ENCODE results near the gene NYAP2. TPM values are rescaled to one million over a fixed set of nuclear protein-coding genes. Genes with fewer than 3 reads are reported as not detected.

NYAP2 gene
- total RNA-seq, 1 donor from 2014 or later: not detected

DNA sequence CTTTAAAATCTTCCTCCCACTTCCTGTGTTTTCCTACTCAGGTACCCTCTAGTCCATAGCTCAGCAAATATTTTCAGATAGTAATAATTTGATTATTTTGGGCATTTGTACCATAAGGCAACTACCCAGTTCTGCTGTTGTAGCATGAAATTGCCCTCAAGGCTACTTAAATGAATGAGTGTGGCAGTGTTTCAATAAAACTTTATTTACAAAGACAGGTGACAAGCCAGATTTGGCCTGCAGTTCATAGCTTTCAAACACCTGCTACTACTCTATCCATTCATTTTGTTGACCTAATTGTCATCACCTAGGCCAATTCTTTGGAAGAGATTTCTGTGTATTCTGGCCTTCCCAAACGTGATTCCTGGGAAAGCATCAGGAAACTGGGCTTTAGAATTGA, 28.9 kb downstream of the NYAP2 start:
- intact Hi-C loops (cut with micrococcal nuclease): no loop called here

DNA sequence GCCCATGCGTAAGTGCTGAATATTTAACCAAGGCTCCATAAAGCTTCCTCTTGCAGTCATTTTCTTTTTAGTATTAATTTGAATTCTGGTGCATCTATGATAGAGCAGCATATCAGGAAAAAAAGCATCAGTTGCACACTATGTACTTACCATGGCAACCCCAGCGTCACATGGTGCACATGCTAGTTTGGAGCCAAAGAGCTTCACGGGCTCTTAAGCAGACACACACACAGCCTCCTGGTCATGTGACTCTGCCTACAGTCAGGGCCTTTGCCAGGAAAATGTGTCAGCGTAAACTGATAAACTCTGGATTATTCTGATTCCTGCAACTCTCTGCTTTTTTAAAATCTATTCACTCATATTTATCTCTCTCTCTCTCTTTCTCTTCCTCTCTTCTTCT, 30.2 kb downstream of the NYAP2 start:
- intact Hi-C loops (cut with micrococcal nuclease): no loop called here

DNA sequence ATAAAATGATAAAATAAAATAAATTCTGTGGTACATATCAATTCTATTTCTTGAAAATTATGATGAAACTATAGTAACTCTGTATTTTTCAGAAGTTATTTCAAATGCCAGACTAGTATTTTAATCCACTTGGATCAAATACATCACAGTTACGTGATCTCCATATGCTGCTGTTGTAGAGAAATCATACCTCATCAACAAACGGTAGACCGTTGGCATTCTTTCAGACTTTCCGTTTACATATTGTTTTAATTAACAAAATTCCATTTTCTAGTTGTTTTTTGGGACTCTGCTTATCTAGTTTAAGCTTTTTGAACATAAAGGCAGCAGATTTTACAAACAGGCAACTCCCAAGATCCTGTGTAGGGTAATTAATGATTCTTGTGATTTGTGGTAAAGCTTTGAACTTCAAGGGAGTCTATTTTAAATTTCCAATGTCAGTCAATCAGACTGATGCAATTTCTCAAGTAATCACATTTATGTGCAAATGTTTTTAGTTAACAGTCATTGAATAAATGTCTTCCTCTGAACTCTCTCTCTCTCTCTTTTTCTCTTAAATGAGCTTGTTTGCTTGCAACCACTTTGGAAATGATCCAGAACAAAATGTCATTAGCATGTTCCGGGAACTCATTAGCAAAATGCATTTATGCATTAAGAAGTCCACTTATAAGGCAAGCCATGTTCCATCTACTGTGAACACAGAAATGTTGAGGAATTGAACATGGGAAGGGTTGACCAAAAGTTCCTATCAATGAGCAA, 31.8 kb downstream of the NYAP2 start:
- intact Hi-C loops (cut with micrococcal nuclease): no loop called here

DNA sequence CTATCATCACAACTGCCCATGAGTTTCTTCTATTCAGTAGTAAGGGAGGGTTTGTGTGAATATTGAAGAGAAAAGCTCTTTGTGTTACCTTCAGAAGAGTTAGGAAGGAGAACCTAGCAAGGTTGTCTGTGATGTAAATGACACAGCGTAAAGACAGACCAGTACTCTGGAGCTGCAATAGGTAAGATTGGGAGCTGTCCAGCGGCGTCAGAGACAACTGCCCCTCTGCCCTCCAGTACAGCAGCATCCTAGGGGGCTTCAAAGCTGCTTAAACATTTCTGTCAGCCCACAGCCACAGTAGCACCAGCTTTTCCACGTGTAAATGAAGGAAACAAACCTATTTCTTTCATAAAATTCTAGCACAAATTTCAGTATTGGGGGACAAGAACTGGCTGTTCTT, 34.5 kb downstream of the NYAP2 start:
- intact Hi-C loops (cut with micrococcal nuclease): no loop called here

DNA sequence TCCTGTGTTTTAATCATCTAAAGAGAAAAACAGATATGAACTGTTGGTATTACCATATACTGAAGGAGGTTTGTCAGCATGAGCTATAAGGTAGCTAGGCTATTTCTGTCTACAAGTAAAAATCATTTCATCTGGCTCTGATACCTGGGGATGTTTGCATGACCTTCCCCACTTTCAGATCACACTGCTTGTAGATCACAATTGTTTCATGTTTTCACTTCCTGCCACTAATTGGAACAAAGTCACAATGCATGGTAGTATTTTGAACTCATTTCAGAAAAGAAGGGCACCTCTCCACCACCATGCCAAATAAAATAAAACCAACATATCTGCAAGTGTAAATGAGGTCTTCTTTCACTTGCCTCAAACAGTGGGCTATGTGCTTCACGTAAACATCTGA, 37.8 kb downstream of the NYAP2 start:
- intact Hi-C loops (cut with micrococcal nuclease): no loop called here

DNA sequence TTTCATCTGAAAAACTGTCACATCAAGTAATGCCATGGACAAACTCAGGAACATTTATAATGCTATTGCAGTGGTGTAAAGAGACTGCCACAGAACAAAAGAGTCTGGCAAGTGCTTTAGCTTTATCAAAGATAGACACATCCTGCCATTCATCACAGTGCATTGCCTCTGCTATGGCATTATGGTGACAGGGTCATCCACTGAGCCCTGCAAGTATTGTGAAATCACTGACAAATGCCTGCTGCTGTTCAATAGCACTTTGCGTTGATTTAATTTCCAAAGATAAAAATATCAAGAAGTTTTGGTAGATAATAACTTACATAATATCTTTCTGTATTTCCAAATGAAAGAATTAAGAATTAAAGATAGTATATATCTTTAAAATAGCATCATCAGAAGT, 38.7 kb downstream of the NYAP2 start:
- intact Hi-C loops (cut with micrococcal nuclease): no loop called here

DNA sequence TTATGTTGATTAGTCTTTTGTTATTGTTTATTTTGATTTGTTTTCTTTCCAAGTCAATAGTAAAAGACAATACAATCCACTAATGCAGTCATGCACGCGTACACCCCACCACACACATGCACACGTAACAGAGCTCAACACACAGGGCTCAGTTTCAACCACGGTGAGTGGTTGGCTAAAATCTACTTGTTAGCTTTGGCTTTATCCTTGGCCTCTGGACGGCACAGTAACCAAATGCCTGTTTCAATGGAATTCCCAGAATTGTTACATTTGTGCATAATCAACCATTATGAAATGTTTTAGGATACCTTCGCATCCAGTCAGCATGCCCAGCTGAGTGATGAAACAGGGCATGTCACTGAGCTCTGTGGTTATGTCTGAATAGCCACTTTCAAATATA, 53.2 kb downstream of the NYAP2 start:
- intact Hi-C loops (cut with micrococcal nuclease): no loop called here

DNA sequence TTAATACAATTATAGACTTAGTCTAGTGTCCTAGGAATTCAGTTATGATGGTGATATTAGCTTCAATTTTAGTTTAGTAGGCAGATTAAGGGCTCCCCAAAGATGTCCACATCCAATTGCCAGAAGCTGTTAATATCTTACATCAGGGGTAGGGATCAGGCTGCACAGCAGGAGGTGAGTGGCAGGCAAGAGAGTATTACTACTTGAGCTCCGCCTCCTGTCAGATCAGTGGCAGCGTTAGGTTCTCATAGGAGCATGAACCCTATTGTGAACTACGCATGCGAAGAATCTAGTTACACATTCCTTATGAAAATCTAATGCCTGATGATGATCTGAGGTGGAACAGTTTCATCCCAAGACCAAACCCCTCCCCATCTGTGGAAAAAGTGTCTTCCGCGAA, 54.9 kb downstream of the NYAP2 start:
- intact Hi-C loops (cut with micrococcal nuclease): no loop called here

DNA sequence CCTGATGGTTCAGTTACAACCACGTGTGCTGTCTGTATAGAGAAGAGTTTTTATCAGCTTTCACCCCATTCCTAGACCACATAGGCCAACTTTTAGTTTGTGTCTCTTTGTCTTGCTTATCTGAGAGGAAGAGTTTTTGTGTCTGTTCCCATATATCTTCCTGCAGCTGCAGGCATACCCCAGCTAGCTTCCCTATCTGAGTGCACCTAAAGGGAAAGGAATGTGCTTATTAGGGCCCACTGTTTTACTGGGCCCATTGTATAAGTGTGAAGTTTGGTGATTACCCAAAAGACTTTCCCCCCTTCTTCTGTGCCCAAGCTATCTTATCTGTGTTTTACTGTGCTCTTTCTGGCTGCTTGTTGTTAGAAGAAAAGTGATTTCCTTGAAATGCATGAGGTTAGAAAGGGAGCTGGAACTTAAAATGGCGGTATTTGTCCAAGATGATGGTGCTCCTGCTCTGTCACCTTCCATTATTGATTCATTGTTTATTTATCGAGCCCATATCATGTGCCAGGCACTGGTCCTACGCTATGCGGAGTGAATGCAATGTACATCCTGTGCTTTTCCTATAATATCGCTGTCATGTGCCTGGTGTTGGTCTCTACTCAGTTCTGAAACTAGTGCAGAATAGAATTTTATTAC, 57.2 kb downstream of the NYAP2 start:
- intact Hi-C loops (cut with micrococcal nuclease): no loop called here

DNA sequence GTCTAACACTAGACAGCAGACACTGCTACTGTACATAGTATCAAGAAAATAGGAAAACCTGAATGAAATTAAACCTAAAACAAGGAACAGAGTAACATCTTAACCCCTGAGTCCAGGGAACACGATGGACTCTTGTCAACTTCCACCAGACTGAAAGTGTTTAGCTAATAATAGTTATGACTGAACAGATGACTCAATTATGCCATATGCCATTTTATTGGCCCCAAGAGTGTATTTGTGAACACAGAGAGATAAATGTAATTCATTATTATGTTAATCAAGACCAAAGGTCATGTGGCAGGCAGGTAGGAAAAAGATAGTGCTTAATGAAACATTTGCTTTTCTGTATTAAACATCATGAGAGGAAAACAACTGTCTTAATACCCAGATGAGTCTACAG, 58.0 kb downstream of the NYAP2 start:
- intact Hi-C loops (cut with micrococcal nuclease): no loop called here

DNA sequence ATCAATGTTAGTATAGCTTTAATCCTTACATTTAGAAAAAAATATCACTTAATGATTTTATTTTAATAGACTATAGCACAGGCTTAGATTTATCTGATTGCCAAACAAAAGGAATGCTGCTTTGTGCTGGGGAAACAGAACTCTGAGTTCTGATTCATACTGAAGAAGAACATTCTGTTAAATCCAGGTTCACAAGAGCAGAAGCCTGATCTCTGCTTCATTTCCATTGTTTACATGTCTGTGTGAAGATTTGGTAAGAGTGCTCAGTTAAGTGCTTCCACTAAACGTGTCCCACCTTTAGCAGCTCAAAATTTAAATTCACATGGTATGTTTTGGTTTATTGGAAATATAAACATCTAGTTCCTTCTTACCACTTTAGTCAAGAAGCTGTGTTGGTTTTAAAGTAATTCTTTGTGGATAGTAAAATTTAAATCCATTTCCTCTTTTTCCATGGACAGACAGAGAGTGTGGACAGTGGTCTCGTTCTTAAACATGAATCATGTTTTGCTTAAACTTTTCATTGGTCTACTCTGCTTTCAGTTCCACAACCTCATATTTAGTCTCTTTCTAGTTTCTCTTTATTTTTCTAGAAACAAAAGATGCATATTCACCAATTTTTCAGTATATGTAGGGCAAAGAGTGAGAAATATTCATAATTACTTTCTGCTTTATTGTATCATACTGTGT, 59.1 kb downstream of the NYAP2 start:
- intact Hi-C loops (cut with micrococcal nuclease): no loop called here

DNA sequence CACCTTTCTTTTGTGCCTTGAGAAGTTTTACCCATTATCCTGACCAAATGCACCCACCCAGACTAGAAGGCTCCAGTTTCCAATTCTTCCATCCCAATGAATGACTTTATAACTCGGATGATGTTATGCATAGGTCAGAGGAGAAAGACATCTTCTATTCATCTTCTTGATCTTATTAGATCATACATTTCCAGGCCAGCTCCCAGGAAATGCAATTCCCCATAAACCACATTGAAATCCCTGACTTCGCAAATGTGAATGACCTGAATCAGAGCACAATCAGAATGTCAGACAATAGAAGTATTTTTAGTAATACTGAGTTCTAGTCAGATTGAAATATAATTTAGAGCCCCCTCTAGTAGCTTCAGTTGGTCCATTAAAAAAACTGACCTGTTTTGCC, 62.9 kb downstream of the NYAP2 start:
- intact Hi-C loops (cut with micrococcal nuclease): loop anchor here (5.0 to 10.0 kb wide), 5 partner anchors 202 to 1375 kb away; partner anchors contain the start of gene RHBDD1

DNA sequence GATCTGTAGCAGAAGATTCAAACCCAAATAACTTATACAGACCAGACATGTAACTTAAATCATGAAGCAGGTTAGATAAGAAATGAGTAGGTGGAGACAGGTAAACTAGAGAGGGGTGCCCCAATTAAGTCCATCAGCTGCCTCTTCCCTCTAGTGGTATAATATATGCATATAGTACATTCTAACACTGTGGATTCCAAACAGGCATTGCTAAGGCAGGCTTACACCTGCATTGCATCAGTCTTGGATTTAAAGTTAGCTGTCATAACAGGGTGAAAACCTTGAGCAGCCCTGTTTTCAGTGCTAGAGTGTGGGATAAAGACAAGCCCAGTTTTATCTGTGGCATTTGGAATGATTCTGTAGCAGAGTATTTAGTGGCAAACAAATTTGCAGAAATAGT, 63.4 kb downstream of the NYAP2 start:
- intact Hi-C loops (cut with micrococcal nuclease): loop anchor here (5.0 to 10.0 kb wide), 5 partner anchors 202 to 1374 kb away; partner anchors contain the start of gene RHBDD1

DNA sequence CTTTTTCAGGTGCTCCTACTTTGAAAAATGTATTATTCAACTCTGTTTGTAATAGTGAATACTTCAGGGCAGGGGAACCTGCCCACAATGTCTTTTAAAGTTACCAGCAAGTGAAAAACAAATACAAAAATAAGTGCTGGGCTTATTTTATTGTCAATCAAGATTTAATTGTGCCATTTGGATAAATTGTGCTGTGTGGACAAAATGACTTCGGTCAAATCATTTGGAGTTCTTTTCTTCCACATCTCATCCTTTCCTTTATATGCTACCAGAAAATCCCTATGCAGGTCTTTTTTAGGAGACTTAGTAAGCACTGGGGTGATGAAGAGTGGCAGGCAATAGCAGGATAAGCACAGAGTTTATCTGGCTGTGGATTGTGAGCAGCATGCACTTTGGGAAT, 63.9 kb downstream of the NYAP2 start:
- intact Hi-C loops (cut with micrococcal nuclease): loop anchor here (5.0 to 10.0 kb wide), 5 partner anchors 201 to 1374 kb away; partner anchors contain the start of gene RHBDD1

DNA sequence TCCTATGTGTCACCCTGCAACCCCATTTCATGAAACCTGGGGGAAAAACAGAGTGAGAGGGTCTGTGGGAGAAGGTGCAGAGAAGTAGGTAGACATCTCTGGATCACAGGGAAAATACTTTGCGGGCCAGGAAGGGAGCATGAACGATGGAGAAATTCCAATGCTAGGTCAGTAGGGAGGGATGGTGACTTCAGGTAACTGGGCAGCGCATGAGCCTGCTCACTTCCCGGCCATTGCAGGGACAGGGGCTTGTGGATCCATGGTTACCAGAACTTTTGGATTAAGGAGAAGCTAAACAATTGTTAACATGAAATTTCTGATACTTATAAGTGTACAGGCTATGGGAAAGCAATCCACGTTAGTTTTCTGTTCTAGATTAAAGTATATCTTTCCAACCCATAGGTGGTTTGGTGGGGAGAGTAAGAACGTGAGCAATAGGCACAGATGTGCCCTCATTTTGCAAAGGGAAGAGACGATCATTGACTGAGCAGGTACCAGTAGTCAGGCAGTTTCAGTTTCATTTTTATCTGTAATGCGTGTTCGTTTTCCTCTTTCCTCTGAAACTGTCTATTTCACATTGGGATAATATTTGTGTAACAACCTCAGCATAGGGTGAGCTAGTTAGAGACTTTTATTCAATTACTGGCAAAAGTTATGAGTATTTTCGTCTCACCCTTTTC, 65.0 kb downstream of the NYAP2 start:
- intact Hi-C loops (cut with micrococcal nuclease): loop anchor here (5.0 to 10.0 kb wide), 5 partner anchors 200 to 1373 kb away; partner anchors contain the start of gene RHBDD1

DNA sequence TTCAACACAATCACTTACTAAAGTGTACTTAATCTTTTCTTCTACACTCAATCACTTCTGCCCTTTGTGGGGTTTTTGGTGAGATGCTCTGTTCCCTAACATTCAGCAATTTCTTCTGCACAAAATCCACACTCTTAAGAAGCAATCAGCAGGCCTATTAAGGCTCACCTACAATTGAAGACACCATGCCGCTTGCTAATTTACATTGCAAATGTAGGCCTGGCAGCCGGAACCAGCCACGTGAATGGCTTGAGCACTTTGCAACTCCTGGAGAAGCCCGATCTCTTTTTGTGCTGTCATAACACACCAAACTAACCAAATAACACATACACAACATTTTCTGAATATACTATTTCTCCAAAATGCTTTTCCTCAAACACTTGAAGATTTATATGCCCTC, 66.3 kb downstream of the NYAP2 start:
- intact Hi-C loops (cut with micrococcal nuclease): loop anchor here (10.0 kb wide), 4 partner anchors 199 to 1189 kb away; no protein-coding TSS in a partner anchor

DNA sequence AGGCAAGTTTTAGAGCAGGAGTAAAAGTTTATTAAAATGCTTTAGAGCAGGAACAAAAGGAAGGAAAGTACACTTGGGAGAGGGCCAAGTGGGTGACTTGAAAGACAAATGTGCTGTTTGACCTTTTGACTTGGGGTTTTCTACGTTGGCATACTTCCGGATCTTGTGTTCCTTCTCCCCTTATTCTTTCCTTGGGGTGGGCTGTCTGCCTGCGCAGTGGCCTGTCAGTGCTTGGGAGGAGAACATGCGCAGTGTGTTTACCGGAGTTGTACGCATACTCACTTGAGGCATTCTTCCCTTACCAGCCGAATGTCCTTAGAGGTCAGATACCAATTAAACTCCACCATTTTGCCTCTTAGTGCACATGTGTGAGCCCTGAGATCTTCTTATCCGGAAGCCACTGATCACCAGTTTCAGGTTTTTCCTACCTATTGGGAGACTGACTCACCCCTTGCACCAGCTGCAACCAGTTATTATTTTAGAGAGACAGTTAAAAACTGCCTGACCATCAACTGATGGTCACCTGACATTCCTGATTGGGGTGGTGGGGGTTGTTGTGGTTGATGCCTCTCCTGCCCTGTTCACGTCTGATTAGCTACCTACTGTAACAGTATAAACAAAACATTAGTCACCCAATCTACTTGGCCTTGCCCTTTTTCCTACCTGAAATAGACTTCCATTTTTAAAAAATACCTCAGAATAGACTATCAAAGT, 67.5 kb downstream of the NYAP2 start:
- intact Hi-C loops (cut with micrococcal nuclease): loop anchor here (10.0 kb wide), 4 partner anchors 198 to 1188 kb away; no protein-coding TSS in a partner anchor

DNA sequence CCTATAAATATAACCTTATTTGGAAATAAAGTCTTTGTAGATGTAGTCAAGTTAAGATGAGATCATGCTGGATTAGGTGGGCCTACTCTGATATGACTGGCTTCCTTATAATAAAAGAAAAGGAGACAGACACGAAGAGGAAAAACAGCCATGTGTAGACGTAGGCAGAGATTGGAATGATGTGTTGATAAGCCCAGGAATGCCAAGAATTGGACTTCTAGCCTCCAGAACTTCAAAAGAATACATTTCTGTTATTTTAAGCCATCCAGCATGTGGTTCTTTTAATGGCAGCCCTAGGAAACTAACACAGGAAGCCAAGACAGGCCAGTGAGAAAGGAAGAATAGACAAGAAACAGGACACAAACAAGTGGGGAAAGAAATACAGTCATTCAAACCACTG, 68.6 kb downstream of the NYAP2 start:
- intact Hi-C loops (cut with micrococcal nuclease): loop anchor here (10.0 kb wide), 4 partner anchors 197 to 1187 kb away; no protein-coding TSS in a partner anchor

DNA sequence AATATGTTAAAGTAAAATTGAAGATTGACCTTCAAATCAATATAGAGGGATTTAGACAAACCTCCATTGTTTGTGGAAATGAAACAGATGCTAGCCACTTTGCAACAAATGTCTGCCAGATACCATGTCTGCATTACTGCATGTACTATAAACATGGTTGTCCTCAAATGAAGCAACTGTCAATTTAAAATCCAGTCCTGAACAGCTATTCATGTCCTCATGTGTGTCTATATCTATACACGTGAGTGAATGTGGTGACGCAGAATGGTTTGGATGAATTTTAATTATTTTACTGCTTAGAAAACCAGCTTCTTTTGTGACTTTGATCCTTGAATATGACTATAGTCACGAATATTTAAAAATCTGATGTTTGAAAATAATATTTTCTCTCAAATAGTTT, 71.5 kb downstream of the NYAP2 start:
- intact Hi-C loops (cut with micrococcal nuclease): no loop called here

DNA sequence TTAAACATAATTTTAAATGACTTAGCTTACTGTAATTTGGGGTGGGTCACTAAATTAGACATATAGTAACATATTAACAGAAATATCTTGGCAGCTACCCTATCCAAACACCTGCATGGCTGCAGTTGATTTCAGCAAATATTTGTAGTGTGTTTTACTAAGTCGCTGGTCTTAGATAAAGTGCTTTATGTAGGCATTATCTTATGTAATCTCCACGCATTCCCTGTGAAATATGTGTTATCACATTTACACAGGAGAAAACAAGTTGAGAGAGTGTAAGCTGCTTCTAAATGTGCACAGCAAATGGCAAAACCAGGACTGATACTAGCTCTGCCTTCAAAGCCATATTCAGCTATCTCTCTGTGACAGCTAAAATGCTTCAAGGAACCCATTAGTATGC, 72.0 kb downstream of the NYAP2 start:
- intact Hi-C loops (cut with micrococcal nuclease): no loop called here

DNA sequence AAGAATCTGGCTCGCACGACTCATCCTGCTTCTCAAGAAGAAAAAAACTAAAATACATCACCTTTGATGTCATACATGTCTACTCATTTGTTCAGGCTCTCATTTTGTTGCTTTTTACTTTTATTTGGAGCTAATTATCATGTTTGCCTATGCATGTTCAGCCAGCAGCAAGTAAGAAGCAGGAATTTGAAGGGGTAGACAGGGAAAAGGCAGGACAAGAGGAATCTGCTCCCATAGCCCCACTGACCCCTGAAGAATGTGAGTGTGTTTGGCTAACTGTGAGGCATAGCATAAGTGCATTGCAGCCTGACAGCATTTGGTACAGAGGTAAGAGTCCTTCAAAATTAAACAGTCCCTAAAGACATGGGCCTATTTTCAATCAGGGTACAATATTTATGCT, 72.7 kb downstream of the NYAP2 start:
- intact Hi-C loops (cut with micrococcal nuclease): no loop called here

Measured in T-helper 1 cell treated with Interleukin-12 subunit alpha and Interleukin-12 subunit beta and Interleukin-4 antibody, amounts not matched to agents 30 ng/mL and 1 ng/mL, for 36 hours (primary cell).